ELR (cell line): Measurements from ENCODE around the gene TRMT2B.

ENCODE experiments used
- DNase-seq: peaks from one replicate; pipeline ENCODE4 v3.0.0-alpha.2; 2015; ENCODE audit warnings: low read depth

The TRMT2B gene

GRCh38 chrX:101051549-101052302 lies at the start of gene TRMT2B:
TSS of gene TRMT2B (minus strand) at chrX:101052111. CDS start at chrX:101042289, 9,822 bp downstream.
- DNase-seq = peak; percentile 82

GRCh38 chrX:101097546-101098453 lies 45.9 kb upstream of the TRMT2B start, which contains the start of gene CENPI:
TSS of gene CENPI (plus strand) at chrX:101098204. CDS start at chrX:101101071, 2,867 bp downstream.
- peak; percentile 93 for DNase-seq

- no peak for DNase-seq
These were observed 39.9 kb upstream of the TRMT2B start for GRCh38 chrX:101091817-101092216.

- no peak for DNase-seq
These were observed 29.3 kb upstream of the TRMT2B start for GRCh38 chrX:101081231-101081630.

GRCh38 chrX:101080326-101081124 lies 28.6 kb upstream of the TRMT2B start:
- DNase-seq = no peak

GRCh38 chrX:101079736-101080270 lies 27.9 kb upstream of the TRMT2B start:
- no peak for DNase-seq

GRCh38 chrX:101078716-101079598 lies 27.0 kb upstream of the TRMT2B start, which contains the start of gene TMEM35A:
TSS of gene TMEM35A (plus strand) at chrX:101078879. CDS start at chrX:101079003, 124 bp downstream.
- peak; percentile 49 for DNase-seq

- DNase-seq = no peak
These were observed 19.7 kb upstream of the TRMT2B start for GRCh38 chrX:101071582-101071981.

- no peak for DNase-seq
These were observed 10.3 kb upstream of the TRMT2B start for GRCh38 chrX:101062176-101062575.

GRCh38 chrX:101057093-101057714 lies 5.3 kb upstream of the TRMT2B start:
- DNase-seq = peak; percentile 84

GRCh38 chrX:101056551-101056950 lies 4.6 kb upstream of the TRMT2B start:
- peak; percentile 7 for DNase-seq

- no peak for DNase-seq
These were observed 760 bp downstream of the TRMT2B start for GRCh38 chrX:101051153-101051548.

GRCh38 chrX:101040197-101040596 lies 11.7 kb downstream of the TRMT2B start:
- peak; percentile 3 for DNase-seq

GRCh38 chrX:101037231-101037630 lies 14.7 kb downstream of the TRMT2B start:
- DNase-seq = no peak

GRCh38 chrX:101029665-101030064 lies 22.2 kb downstream of the TRMT2B start:
- no peak for DNase-seq

GRCh38 chrX:101028562-101028961 lies 23.3 kb downstream of the TRMT2B start:
- DNase-seq = no peak

GRCh38 chrX:101025126-101025525 lies 26.8 kb downstream of the TRMT2B start:
- peak; percentile 46 for DNase-seq

GRCh38 chrX:101022020-101022419 lies 29.9 kb downstream of the TRMT2B start:
- no peak for DNase-seq

- DNase-seq = peak; percentile 12
These were observed 39.9 kb downstream of the TRMT2B start for GRCh38 chrX:101012031-101012430.

- no peak for DNase-seq
These were observed 42.8 kb downstream of the TRMT2B start for GRCh38 chrX:101009090-101009489.
